ENCODE measurements around the gene TSHZ2. TPM values are rescaled to one million over a fixed set of nuclear protein-coding genes. Genes with fewer than 3 reads are reported as not detected.

Gene TSHZ2
- total RNA-seq, 1 donor from 2014 or later = 30.4 TPM

- no peak overlapping the region for H3K4me3 ChIP-seq
- intact Hi-C loops (cut with DNase I) = no loop called here
Observed at GRCh38 chr20:53163486-53163885, 191.3 kb downstream of the TSHZ2 start.

DNA sequence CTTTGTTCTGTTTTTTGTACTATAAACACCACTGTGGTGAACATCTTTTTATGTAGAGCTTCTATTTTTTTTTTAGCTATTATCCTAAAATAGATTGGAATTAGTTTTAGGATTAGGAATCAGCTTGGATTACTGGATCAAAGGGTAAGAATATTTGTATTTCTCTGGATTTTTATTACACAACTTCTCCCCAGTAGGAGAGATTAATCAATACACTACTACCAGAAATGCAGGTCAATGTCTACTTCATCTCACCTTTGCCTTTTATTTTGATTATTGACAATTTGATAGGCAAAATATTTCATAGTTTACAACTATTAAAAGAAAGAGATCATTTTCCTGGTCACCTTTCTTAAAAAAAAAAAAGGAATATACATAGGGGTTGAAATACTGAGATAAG, 191.9 kb downstream of the TSHZ2 start:
- intact Hi-C loops (cut with DNase I) = no loop called here
- Histone ChIP-seq H3K27me3 (no peaks in the 10 kb centered on the region), H3K36me3 (no peaks in the 10 kb centered on the region), H3K27ac (no peak overlapping the region), H3K9me3 (no peaks in the 10 kb centered on the region), H3K4me1 (peaks cover 13% of the 10 kb centered on the region), H3K4me3 (no peak overlapping the region)
- no peak for DNase-seq (ENCODE audit: extremely low spot score in 2 of 2)
- TF ChIP-seq POLR2A (IDR thresholded peaks at IDR 0.05) (no peak), POLR2AphosphoS5 (IDR thresholded peaks at IDR 0.05; ENCODE audit: insufficient read depth in 1 of 2, low read depth in 1 of 2) (no peak)
- TF ChIP-seq, protein P1, sequence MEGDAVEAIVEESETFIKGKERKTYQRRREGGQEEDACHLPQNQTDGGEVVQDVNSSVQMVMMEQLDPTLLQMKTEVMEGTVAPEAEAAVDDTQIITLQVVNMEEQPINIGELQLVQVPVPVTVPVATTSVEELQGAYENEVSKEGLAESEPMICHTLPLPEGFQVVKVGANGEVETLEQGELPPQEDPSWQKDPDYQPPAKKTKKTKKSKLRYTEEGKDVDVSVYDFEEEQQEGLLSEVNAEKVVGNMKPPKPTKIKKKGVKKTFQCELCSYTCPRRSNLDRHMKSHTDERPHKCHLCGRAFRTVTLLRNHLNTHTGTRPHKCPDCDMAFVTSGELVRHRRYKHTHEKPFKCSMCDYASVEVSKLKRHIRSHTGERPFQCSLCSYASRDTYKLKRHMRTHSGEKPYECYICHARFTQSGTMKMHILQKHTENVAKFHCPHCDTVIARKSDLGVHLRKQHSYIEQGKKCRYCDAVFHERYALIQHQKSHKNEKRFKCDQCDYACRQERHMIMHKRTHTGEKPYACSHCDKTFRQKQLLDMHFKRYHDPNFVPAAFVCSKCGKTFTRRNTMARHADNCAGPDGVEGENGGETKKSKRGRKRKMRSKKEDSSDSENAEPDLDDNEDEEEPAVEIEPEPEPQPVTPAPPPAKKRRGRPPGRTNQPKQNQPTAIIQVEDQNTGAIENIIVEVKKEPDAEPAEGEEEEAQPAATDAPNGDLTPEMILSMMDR (IDR thresholded peaks at IDR 0.05) = no peak

More at GRCh38 chr20:53163486-53163885, 191.3 kb downstream of the TSHZ2 start:
- H3K4me1 ChIP-seq = peaks cover 13% of the 10 kb centered on the region
- no peaks in the 10 kb centered on the region for H3K27me3 ChIP-seq
- no peak for DNase-seq (ENCODE audit: extremely low spot score in 2 of 2)
- no peak overlapping the region for H3K27ac ChIP-seq
- H3K36me3 ChIP-seq = no peaks in the 10 kb centered on the region
- H3K9me3 ChIP-seq = no peaks in the 10 kb centered on the region
- TF ChIP-seq, protein P1 (IDR thresholded peaks at IDR 0.05) = no peak
- TF ChIP-seq POLR2AphosphoS5 (IDR thresholded peaks at IDR 0.05; ENCODE audit: insufficient read depth in 1 of 2, low read depth in 1 of 2) (no peak), POLR2A (IDR thresholded peaks at IDR 0.05) (no peak)

DNA sequence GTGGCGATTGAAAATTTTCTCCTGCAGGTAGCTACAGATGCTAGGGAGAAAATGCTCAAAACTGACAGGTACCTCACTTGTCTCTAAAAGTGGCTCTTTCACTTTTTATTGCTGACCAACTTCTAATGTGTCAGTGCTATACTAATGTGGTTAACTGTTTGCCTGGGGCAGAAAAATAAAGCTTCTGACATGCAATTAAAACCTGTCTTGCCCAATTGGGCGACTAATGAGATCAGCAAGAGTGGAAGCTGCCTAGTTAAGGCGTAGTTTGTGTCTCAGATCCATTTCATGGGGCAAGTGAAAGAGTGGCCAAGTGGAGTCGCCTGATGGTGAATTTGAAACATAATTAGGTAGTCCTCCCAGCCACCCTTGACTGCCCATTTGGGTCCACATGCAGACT, 193.3 kb downstream of the TSHZ2 start:
- H3K4me3 ChIP-seq = no peak overlapping the region
- DNase-seq (ENCODE audit: extremely low spot score in 2 of 2) = peak in 1 of 2 donors; percentile 34
- no peak for TF ChIP-seq POLR2A (IDR thresholded peaks at IDR 0.05)
- TF ChIP-seq POLR2AphosphoS5 (IDR thresholded peaks at IDR 0.05; ENCODE audit: insufficient read depth in 1 of 2, low read depth in 1 of 2) = no peak
- TF ChIP-seq, protein P1 (IDR thresholded peaks at IDR 0.05) = no peak
- H3K27me3 ChIP-seq = no peaks in the 10 kb centered on the region
- no peak overlapping the region for H3K27ac ChIP-seq
- H3K4me1 ChIP-seq = peaks cover 13% of the 10 kb centered on the region
- intact Hi-C loops (cut with DNase I) = no loop called here
- no peaks in the 10 kb centered on the region for H3K9me3 ChIP-seq
- no peaks in the 10 kb centered on the region for H3K36me3 ChIP-seq

DNA sequence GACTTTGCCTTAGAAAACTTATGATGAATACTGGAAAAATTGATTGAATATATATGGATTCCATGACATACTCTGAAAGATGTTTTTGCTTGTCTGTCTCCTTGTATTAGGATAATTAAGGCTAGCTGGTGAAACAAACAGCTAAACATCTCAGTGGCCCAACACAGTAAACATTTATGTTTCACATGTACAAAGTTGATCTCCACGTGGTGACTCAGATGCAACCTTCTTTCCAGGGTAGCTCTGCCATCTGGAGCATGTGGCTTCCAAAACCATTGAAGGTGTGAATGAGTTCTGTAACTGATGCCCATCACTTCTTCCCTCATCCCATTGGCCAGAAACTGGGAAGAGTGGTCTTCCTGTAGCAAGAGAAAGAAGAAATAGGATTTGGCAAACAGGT, 196.3 kb downstream of the TSHZ2 start:
- H3K27ac ChIP-seq = no peak overlapping the region
- no peaks in the 10 kb centered on the region for H3K9me3 ChIP-seq
- intact Hi-C loops (cut with DNase I) = no loop called here
- H3K27me3 ChIP-seq = no peaks in the 10 kb centered on the region
- TF ChIP-seq, protein P1 (IDR thresholded peaks at IDR 0.05) = no peak
- no peaks in the 10 kb centered on the region for H3K36me3 ChIP-seq
- no peaks in the 10 kb centered on the region for H3K4me1 ChIP-seq
- no peak overlapping the region for H3K4me3 ChIP-seq
- DNase-seq (ENCODE audit: extremely low spot score in 2 of 2) = peak in 1 of 2 donors; percentile 40

GRCh38 chr20:53170196-53170595, 198.0 kb downstream of the TSHZ2 start:
- no peak overlapping the region for H3K4me3 ChIP-seq
- H3K4me1 ChIP-seq = no peaks in the 10 kb centered on the region
- H3K36me3 ChIP-seq = no peaks in the 10 kb centered on the region
- H3K27ac ChIP-seq = no peak overlapping the region
- no peaks in the 10 kb centered on the region for H3K9me3 ChIP-seq
- peak in 1 of 2 donors; percentile 47 for DNase-seq (ENCODE audit: extremely low spot score in 2 of 2)
- intact Hi-C loops (cut with DNase I) = no loop called here
- TF ChIP-seq POLR2A (IDR thresholded peaks at IDR 0.05) = no peak
- TF ChIP-seq POLR2AphosphoS5 (IDR thresholded peaks at IDR 0.05; ENCODE audit: insufficient read depth in 1 of 2, low read depth in 1 of 2) = no peak
- TF ChIP-seq, protein P1 (IDR thresholded peaks at IDR 0.05) = no peak
- no peaks in the 10 kb centered on the region for H3K27me3 ChIP-seq

All from vagina (tissue), 2 donors.